Fibroblast of peridontal ligament (primary cell): Measurements from ENCODE around the gene RAB28.

Experiments used
- DNase-seq: peaks from one replicate; pipeline ENCODE4 v3.0.0-alpha.2; 2010; ENCODE audit errors: extremely low read depth

RAB28 gene

DNA sequence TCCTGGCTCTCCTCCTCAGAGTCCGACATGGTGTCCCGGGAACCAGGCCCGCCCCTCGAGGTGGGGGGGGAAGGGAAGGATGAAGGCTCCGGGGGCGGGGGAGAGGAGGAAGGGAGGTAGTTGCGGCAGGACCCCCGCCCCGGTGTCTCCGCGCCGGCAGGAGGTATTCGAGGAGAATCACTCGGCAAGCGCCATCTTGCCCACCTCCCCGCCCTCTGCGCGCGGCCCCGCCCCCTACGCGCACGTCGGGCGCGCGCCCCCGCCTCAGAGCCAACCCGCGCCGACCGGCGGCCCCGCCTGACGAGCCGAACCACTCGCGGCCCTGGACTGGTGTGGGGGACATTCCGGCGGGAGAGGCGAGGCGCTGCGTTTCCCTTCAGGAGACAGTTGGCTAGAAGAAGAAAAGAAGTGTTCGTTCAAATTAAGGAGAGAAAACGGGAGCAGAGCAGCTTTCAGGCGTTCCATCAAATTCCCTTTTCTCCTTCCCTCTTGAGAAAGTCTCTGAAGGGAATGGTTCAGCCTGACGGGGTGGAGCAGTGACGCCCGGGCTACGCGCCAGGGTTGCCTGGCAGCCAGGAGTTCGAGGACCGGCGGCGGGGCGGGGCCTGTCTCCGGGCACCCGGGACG is at the start of gene RAB28:
RAB28 (minus strand) TSS at position 219 of the 627 bp plus-strand sequence.
- DNase-seq, result peak; percentile 94

DNA sequence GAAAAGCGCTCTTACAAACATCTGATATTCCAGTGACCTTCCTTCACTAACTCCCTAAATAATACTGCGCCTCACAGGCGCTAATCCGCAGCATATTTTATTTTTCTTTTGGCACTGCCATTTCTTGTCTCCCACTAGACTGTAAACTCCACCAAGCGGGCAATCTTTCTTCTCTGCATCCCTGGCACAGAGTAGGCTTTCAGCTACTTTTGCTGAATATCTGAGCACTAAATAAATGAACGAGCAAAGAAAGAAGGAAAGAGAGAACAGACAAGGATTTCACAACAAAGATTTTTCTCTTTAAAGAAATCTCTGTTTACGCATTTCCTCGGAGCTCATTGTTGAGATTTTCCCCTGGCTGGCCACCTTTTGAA is 47.5 kb upstream of the RAB28 start:
- DNase-seq, result no peak

DNA sequence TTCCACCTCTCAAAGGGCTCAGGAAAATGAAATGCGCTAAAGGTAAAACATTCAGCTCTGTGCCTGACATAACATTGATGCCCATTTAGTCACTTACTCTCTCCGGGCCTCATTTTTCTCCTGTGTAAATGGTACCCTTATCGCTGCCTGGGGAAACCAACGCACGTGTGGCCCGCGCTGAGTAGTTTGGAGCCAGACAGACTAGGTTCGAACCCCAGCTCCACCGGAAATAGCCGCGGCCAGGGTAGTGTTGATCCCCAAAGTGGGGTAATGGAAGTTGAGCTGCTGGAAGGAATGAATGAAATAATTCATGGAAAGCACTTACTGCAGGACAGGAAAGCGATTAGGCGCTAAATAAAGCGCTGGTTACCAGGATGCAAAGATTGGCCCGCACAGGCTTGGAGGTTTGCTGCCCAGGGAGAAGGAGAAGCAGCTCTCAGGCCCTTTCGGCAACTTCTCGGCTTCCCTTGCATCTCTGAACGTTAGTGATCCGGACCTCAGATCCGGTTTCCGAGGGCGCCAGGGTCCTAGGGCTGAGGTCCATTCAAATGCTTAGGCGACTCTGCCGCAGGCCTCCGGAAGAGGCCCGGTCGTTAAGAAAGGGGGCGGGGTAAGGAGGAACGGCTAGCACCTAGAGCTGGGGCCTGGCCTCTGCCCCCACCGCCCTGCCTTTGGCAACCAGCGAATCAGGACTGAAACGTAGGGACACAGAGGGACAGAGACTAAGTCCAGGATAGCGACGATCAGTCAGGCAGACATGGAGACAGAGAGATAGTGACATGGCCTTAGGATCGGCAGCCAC is 46.9 kb upstream of the RAB28 start:
- no peak for DNase-seq

DNA sequence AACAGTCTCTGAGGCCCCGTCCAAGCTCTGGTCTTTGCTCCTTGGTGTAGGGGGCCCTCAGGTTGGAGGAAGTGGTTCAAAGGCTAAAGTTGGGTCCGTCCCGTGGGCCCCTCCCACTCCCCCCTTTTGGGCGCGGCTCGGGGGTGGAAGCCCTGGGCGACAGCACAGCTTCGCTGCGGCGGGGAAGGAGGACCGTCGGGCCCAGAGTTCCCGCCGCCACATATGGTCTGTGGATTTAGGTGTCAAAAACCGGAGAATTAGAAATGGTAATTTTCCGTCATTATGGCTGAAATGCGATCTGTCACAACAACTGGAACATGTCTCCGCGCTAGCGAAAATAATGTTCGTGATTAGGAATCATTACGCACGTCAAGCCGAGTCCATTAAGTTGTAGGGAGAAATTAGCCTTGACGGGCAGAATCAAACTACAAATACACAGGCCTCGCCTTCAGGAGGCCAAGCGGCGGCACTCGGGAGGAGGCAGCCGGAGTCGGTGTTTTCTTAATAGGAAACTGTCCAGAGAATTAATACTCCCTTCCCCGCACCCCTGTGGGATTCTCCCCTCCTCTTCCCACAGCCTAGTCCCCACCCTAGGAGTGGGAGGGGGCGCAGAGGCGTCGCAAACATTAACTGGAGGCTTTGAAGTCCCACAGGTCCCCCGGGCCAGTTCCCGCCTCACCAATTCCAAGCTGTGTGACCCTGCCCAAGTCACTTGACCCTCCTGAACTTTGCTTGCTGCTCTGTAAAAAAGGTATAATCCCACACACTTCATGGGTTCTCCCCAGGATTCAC is 45.2 kb upstream of the RAB28 start:
- DNase-seq, result no peak

DNA sequence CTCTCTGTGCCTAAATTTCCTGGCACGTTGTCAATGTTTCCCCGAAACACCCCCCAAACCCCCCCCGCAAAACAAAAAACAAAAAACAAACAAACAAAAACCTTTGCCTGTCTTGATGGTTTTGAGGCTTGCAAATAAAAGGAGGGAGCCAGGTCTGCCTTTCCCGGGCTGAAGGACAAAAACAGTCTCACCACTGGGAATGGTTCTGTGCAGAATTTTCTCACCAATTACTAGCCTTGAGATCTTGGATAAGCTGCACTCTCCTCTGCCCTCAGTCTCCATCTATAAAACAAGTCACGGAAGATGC is 44.6 kb upstream of the RAB28 start:
- DNase-seq, result no peak

DNA sequence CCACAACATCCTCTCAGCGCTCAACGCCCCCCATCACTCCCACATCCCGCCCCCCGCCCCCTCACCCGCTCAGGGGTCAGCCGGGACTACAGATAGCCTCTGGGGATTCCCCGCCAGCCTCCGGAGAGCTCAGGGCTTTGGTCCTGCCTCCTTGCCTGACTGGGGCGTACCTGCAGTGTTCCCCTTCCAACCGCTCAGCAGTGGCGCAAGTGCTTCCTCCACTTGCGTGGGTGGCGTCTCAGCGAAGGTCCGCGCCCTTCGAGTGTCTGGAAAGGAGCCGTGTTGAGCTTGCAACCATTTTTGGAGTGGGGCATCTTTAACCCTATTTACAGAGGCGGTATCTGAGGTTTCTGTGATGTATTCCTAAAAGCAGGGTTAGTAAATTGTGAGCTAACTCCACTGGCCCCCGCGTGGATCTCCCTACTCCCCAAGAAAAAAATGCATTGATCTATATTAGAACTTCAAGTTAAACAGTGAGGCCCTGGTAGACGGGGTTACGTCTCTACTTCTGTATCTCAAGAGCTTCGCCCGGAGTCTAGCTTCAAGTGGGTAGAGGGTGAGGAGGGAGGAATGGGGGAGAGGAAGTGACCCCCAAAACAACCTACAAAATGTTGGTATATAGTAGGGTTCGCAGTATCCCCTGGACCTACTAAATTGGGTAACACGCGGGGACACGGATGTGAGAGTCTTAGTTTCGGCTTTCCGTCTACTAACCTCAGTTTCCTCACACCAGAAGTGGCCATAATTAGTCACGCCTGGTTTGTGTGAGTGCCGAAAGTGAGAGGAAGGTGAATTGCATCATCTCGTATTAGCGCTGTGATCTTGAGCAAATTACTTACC is 44.1 kb upstream of the RAB28 start:
- DNase-seq, result no peak

DNA sequence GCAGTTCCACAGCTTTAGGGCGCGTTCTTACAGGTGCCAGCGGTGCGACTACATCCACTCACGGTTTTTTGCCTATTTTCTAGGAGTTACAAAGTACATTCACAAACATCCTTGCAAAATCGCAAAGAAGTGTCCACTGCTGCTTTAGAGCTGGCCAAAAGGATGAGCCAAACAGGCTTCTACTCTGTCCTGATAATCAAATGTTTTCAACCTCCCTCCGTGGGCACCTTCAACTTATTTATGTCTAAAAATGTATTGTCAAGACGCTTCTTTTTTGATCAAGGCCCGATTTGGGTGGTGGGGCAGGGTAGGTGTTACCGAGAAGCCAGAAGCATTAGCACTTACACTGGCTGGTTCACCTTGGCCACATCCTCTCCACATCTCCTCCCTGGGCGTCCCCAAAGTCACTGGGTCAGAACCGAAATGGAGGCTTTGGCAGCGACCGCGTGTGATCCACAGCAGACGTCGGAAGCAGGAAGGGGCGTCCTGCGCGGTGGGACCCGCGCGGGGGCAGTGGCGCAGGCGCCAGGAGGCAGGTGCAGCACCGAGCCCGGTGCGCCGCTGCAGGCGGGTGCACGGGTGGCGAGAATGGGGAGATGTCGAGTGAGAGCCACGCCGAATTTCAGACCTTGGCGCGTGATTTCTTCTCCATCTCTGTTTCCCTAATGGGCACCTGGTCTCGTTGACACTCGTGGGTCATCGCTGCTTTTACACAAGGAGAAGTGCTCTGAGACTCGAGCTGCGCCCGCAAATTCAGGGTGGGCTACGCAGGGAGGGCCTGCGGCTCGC is 43.2 kb upstream of the RAB28 start:
- no peak for DNase-seq

DNA sequence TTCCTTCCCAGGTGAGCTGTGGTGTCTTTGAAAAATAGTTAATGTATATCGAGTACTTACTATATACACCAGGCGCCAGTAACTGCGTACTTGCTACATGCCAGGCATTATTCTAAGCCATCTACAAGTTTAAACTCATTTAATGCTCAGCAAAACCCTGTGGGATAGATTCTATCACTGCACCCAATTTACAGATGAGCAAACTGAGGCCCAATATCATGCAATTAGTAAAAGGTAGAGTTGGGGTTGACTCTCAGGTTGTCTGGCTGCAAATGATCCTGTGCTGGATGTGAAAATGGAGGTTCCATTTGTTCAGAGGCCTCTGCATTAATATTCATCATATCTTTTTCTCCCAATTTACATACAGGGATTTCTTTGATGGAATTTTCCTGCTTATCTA is 42.5 kb upstream of the RAB28 start:
- DNase-seq, result no peak

DNA sequence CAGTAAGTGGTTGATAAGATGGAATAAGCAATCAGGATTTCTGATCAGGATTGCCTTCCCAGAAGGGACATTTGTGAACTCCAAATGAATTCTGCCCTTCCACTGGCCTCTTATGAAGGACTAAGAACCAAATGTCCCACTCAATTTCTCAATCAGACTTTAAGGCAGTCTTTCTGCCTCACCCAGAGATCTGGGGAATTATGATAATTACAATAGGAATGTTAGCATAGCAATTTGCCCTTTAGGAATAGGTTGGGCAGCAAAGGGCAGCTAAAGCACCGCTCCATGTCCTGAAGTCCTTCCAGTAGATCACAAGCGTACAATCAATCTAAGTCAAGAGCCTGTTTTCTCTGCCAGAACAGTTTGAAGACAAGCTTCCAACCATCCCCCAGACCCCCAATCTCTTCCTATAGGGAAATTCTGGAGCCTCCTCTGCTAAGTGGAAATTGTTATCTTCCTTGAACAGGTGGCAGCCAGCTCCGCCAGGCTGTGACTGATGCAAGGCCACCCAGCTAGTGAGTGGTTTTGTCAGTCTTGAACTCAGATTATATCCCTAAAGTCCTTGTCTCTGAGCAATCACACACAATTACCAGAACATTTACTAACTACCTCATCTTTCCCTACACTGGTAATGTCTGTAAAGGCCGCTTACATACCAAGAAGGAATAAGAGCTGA is 41.6 kb upstream of the RAB28 start:
- DNase-seq, result no peak

DNA sequence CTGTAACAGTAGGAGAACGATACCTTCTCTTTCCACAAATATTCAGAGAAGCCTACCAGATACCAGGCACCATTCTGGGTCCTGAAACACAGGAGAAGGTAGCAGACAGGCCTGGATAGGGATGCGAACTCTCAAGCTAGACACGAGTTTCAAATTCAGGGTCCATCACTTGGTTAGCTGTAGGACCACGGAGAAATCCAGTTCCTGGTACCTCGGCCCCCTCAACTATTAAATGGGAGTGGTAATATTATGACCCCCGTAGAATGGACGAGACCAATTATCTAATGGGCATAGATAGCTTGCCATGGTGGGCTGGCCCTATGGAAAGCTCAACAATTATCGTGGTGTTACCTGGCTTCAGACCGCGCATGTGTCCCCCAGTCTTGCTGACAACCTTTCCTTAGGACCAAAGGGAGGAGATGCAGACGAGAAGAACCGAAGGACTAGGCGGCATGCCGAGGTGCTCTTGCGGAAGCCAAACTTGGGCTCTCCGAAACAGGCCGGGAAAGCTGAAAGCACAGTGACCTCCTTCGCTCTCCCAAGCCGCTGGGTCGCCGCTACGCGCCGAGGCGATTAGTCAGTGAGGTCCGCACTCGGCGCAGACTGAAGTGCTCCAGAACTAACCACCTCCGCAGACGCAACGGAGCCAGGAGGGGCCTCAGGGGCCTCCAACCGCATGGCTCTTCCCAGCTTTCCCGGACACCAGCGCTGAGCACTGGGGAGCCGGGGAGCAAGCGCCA is 40.5 kb upstream of the RAB28 start:
- DNase-seq, result no peak

DNA sequence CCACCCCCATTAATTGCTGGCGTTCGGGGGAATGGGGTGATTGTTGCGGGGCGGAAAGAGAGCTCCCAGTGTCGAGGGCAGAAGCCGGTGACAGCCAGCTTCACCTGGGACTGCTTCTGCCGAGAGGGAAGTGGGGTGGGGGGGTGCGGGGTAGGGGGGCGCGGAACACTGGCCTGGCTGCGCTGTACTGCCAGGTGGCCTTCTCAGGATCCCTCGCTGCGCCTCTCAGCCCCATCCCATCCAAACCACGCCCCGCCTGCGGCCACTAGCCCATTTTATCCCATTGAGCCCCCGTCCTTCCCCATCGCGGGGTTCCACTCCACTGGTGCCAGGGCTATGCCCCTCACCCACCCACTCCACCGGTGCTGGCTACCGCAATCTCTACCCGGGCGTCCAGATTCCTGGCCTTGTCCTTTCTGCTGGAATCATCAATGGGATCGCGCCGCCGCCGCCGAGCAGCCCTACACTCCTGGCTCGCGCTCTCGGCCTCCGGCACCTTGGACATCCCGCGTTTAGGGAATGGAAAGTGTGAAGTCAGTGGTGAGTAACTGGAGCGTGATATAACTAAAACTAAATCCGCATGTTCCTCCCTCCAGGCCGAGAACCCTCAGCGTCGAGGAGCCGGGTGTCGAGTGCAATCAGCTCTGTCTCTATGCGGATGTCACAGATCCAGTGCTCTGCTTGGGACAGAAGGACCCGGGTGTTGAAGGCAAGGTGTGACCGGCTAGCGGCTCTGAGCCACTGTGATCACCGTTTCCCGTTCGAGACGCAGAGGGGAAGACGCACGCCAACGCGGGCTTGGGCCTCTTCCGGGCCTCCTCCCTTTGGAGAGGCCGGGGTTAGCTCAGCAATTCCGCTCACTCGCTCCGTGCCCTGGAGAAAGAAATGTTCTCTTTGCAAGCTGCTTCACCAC is 39.7 kb upstream of the RAB28 start:
- no peak for DNase-seq

DNA sequence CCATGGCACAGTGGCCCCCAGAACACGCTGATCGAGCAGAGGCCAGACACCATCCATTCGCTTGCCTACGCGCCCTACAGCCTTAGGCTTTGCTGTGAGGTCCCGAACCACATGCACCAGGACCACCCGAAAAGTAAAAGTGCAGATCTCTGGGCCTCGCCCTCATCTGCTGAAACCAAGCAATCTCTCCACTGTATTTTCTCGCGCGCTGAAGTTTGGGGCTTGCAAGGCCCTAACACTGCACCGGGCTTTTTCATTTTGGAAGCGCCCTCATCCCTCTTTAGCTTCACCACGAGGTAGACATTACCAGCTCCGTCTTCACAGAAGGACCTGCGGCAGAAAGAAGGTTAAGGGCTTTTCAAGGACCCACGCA is 39.0 kb upstream of the RAB28 start:
- no peak for DNase-seq

DNA sequence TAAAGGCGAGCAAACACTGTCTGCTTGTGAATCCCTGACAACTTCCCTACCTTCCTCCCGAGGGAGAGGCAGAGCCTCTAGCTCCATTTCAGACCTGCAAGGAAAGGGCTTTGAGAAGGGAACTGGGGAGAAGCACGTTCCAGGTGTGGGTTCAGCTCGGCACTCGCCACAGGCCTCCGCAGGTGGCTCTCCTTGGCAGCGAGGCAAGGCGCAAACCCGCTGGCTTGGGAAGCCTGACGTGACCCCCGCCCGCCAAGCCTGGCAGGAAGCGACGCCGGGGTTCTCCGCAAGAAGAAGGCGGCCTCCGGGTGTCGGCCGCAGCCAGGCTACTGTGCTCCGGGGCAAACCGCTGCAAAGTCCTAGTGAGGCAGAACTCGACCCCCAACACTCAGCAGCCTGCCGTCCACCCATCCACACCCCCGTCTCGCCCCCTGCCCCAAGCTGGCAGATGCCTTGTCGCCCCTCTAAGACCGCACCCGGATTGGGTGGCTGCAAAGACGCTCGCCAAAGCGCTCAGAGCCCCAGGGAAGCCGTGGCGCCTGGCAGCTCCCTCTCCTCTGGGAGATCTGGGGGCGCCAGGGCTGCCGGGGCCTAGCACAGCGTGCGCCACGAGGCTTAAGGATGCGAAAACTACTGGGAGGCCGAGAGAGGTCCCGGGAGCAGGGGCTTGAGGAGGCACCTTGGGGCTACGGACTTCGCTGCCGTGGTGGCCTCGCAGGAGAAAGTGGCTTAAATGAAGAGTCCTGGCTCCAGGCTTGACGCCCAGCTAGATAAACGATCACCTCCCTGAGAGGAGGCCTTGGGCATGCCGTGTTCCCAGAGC is 38.4 kb upstream of the RAB28 start:
- DNase-seq, result no peak

DNA sequence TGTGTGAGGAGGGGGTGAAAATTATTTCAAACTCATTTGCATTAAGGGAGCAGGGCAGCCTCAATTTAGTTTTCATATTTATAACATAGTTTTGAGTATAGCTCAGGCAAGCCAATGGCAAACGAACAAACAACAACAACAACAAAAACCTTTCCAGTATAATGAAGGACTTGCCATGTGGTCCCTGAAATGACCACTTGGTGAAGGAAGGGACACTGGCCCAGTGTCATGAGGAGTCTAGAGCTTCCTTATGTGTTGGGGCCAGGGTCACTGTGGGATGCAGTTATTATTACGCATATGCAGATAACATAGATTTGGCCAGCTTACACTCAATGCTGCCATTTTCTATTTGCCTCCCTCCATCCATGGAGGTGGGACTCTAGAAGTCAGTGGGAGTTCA is 36.9 kb upstream of the RAB28 start:
- no peak for DNase-seq

DNA sequence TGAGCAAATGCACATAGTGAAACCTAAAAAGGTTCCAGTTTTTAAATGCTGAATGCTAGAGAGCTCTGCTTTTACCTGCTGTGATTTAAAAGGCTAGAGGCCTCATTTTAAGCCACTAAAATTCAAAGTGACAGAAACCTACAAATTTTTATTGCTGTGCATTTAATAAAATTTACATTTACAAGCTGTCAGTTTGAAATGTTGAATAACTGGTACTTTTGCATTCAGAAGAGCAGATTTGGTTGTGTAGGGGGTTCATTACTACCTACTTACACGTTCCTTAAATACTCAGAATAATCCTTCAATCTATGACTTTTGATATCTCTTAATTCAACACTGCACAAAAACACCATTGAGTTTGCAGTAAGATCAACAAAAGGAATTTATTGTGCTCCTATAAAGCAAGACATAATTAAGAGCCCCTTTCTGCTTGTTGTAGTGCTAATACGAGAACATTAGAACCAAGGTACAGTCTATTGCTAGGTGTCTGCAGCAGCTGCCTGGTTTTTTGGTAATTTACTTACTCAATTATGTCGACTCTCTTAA is 32.2 kb upstream of the RAB28 start:
- DNase-seq, result no peak

DNA sequence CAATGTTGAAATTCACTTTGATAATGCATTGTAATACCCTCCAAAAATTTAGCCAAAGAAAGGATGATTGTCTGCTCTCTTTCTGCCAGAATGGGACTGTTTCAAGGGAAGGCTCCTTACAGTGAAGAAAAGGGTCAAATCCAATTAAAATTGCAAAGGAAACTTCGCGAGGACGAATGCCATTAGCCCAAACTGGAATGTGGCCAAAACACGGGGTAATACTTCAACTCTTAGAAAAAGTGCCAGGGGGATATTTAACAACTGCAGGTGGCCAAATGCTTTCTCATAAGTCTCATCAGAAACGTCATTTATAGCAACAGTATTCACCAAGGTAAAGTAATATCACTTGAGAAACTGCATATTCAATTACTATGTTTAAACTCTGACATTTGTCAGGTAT is 31.1 kb upstream of the RAB28 start:
- no peak for DNase-seq

DNA sequence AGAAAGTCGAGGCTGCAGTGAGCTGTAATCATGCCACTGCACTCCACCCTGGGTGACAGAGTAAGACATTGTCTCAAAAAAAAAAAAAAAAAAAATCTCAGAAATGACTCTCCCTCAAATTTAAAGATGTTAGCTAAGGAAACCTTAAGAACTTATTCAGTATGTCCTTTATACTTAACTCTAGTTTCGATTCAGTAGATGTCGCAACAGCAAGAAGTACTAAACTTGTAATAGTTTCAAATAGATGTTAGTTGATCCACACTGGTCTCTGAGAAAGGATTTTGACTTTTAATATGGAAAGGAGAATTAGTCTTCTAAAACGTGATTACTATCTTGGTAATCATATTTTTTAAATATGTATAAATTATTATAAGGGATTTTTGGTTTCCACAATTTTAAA is 30.6 kb upstream of the RAB28 start:
- no peak for DNase-seq

DNA sequence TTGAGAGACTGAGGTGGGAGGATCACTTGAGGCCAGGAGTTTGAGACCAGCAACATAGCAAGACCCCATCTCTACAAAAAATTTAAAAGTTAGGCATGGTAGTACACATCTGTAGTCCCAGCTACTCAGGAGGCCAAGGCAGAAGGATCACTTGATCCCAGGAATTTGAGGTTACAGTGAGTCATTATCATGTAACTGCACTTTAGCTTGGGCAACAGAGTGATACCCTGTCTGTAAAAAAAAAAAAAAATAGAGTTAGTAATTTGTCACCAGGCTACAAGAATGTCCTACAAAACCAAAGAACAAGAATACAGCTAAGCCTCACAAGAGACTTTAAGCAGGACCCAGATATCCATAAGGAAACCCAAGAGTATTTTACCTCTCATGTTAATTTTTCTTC is 27.0 kb upstream of the RAB28 start:
- DNase-seq, result no peak
